ENCODE measurements around the gene STAP2.

GRCh38 chr19:4347521-4347920 lies 8.9 kb upstream of the STAP2 start:
- TF ChIP-seq CTCF (IDR thresholded peaks at IDR 0.05) = no peak
- TF ChIP-seq EZH2 (IDR thresholded peaks at IDR 0.05) = no peak

Data from neural progenitor cell (in vitro differentiated cells).